ENCODE results near the gene ITGBL1.

ITGBL1 gene

GRCh38 chr13:101465877-101466276 lies 13.4 kb downstream of the ITGBL1 start:
- TF ChIP-seq CTCF (IDR thresholded peaks at IDR 0.05; ENCODE audit: low read depth, low read length, missing control alignments) = no peak
- DNase-seq (ENCODE audit: low read depth) = no peak
- in situ Hi-C loops (cut with HindIII; ENCODE audit: low sequenced_read_pairs) = no loop called here
- no peak overlapping the region for H3K4me3 ChIP-seq (ENCODE audit: low read depth, low read length)

- no peak overlapping the region for H3K4me3 ChIP-seq (ENCODE audit: low read depth, low read length)
- no peak for DNase-seq (ENCODE audit: low read depth)
- no peak for TF ChIP-seq CTCF (IDR thresholded peaks at IDR 0.05; ENCODE audit: low read depth, low read length, missing control alignments)
- in situ Hi-C loops (cut with HindIII; ENCODE audit: low sequenced_read_pairs) = no loop called here
Measured at GRCh38 chr13:101467415-101467814, 14.9 kb downstream of the ITGBL1 start.

- DNase-seq (ENCODE audit: low read depth) = peak; percentile 72
- no peak for TF ChIP-seq CTCF (IDR thresholded peaks at IDR 0.05; ENCODE audit: low read depth, low read length, missing control alignments)
- in situ Hi-C loops (cut with HindIII; ENCODE audit: low sequenced_read_pairs) = no loop called here
- no peak overlapping the region for H3K4me3 ChIP-seq (ENCODE audit: low read depth, low read length)
Measured at GRCh38 chr13:101473458-101473857, 21.0 kb downstream of the ITGBL1 start.

GRCh38 chr13:101474419-101474957 lies 22.0 kb downstream of the ITGBL1 start:
- peak; percentile 95 for DNase-seq (ENCODE audit: low read depth)
- no peak overlapping the region for H3K4me3 ChIP-seq (ENCODE audit: low read depth, low read length)
- in situ Hi-C loops (cut with HindIII; ENCODE audit: low sequenced_read_pairs) = no loop called here
- peak; percentile 79 for TF ChIP-seq CTCF (IDR thresholded peaks at IDR 0.05; ENCODE audit: low read depth, low read length, missing control alignments)

- no peak for DNase-seq (ENCODE audit: low read depth)
- no peak for TF ChIP-seq CTCF (IDR thresholded peaks at IDR 0.05; ENCODE audit: low read depth, low read length, missing control alignments)
- H3K4me3 ChIP-seq (ENCODE audit: low read depth, low read length) = no peak overlapping the region
- in situ Hi-C loops (cut with HindIII; ENCODE audit: low sequenced_read_pairs) = loop anchor here (25.0 kb wide), 1 partner anchor 338 kb away; no protein-coding TSS in a partner anchor
Measured at GRCh38 chr13:101475536-101475935, 23.1 kb downstream of the ITGBL1 start.

GRCh38 chr13:101481421-101481820 lies 28.9 kb downstream of the ITGBL1 start:
- DNase-seq (ENCODE audit: low read depth) = no peak
- TF ChIP-seq CTCF (IDR thresholded peaks at IDR 0.05; ENCODE audit: low read depth, low read length, missing control alignments) = no peak
- H3K4me3 ChIP-seq (ENCODE audit: low read depth, low read length) = no peak overlapping the region
- in situ Hi-C loops (cut with HindIII; ENCODE audit: low sequenced_read_pairs) = loop anchor here (25.0 kb wide), 1 partner anchor 344 kb away; no protein-coding TSS in a partner anchor

Measured in astrocyte of the cerebellum (primary cell).